Muscle of leg (tissue), 11 donors: Measurements from ENCODE around the gene NFIC. TPM values are rescaled to one million over a fixed set of nuclear protein-coding genes. Genes with fewer than 3 reads are reported as not detected.
"Not testable (repeated sequence)": the region's sequence is repeated elsewhere in the genome, so short reads cannot be mapped to it uniquely, and the experiment has no call there.

Source experiments
- DNase-seq: peaks from one replicate; pipeline ENCODE4 v3.0.0; 2013
- H3K27ac ChIP-seq: one replicate; pipeline ENCODE4 v1.5.1; 2013; ENCODE audit warnings: mild to moderate bottlenecking, low read length, control low read depth
- H3K27me3 ChIP-seq: one replicate; pipeline ENCODE4 v1.6.1; 2013; ENCODE audit warnings: low read length; ENCODE audit not compliant: control insufficient read depth, insufficient read depth
- H3K36me3 ChIP-seq: one replicate; pipeline ENCODE4 v1.6.1; 2013; ENCODE audit warnings: low read length; ENCODE audit not compliant: control insufficient read depth, insufficient read depth
- H3K4me1 ChIP-seq: one replicate; pipeline ENCODE4 v1.6.1; 2013; ENCODE audit warnings: low read length; ENCODE audit not compliant: control insufficient read depth, insufficient read depth
- H3K4me3 ChIP-seq: one replicate; pipeline ENCODE4 v1.5.1; 2013; ENCODE audit warnings: low read length, control low read depth
- H3K9me3 ChIP-seq: replicated peaks from 2 replicates; pipeline ENCODE4 v1.6.1; 2013; ENCODE audit warnings: low read depth, low read length; ENCODE audit not compliant: control insufficient read depth
- WGBS: methylation state at CpG from one replicate; pipeline ENCODE4 v1.1.5; 2013; ENCODE audit warnings: missing lambda C conversion rate; ENCODE audit not compliant: insufficient coverage; 5-methylcytosine and 5-hydroxymethylcytosine counted together
- polyA plus RNA-seq, 8 donors: library from polyadenylated mRNA; unstranded; fragments of 120-200 nt; gene quantifications; one replicate each; pipeline versions ENCODE4 v1.2.1 to v1.2.3, GENCODE V29; 2013; ENCODE audit warnings: inconsistent platforms in 1 of 8, low replicate concordance in 1 of 8; ENCODE audit not compliant: insufficient read length in 8 of 8, insufficient read depth in 1 of 8
- total RNA-seq: library from RNA; stranded (reverse); fragments of 120-200 nt; gene quantifications from one replicate; pipeline ENCODE4 v1.2.4, GENCODE V29; 2013

Gene NFIC
- total and polyA plus RNA-seq, 9 donors: 18.4 to 54.5 (median 47.0) TPM

- H3K4me3 ChIP-seq: no peak overlapping the region
- H3K27me3 ChIP-seq: peaks cover 12% of the 10 kb centered on the region
- 49% methylated on average over 2 of the region's 5 CpGs for WGBS
These were observed 30.1 kb upstream of the NFIC start for GRCh38 chr19:3336351-3336679.

GRCh38 chr19:3336680-3337523 is 29.5 kb upstream of the NFIC start:
- no peak overlapping the region for H3K4me3 ChIP-seq
- WGBS: 61% methylated on average over 15 of the region's 22 CpGs
- no peaks in the 10 kb centered on the region for H3K9me3 ChIP-seq
- no peaks in the 10 kb centered on the region for H3K36me3 ChIP-seq
- no peak overlapping the region for H3K27ac ChIP-seq
- DNase-seq: no peak
- H3K4me1 ChIP-seq: peaks cover 8% of the 10 kb centered on the region
- H3K27me3 ChIP-seq: peaks cover 11% of the 10 kb centered on the region

More at GRCh38 chr19:3336351-3336679, 30.1 kb upstream of the NFIC start:
- no peaks in the 10 kb centered on the region for H3K36me3 ChIP-seq
- H3K27ac ChIP-seq: no peak overlapping the region
- H3K4me1 ChIP-seq: peaks cover 8% of the 10 kb centered on the region
- no peaks in the 10 kb centered on the region for H3K9me3 ChIP-seq
- no peak for DNase-seq

GRCh38 chr19:3338541-3339181 is 27.7 kb upstream of the NFIC start:
- no peak overlapping the region for H3K27ac ChIP-seq
- peaks cover 8% of the 10 kb centered on the region for H3K4me1 ChIP-seq
- H3K4me3 ChIP-seq: no peak overlapping the region
- no peaks in the 10 kb centered on the region for H3K36me3 ChIP-seq
- peaks cover 7% of the 10 kb centered on the region for H3K27me3 ChIP-seq
- H3K9me3 ChIP-seq: no peaks in the 10 kb centered on the region
- WGBS: 36% methylated on average over 9 of the region's 12 CpGs
- no peak for DNase-seq

GRCh38 chr19:3340340-3340739 is 26.0 kb upstream of the NFIC start:
- Histone ChIP-seq H3K27ac (no peak overlapping the region), H3K9me3 (no peaks in the 10 kb centered on the region), H3K4me3 (no peak overlapping the region), H3K27me3 (peaks cover 5% of the 10 kb centered on the region), H3K4me1 (peaks cover 8% of the 10 kb centered on the region), H3K36me3 (no peaks in the 10 kb centered on the region)
- DNase-seq: no peak
- 64% methylated on average over 11 of the region's 11 CpGs for WGBS

GRCh38 chr19:3342246-3342645 is 24.1 kb upstream of the NFIC start:
- Histone ChIP-seq H3K27ac (no peak overlapping the region), H3K9me3 (no peaks in the 10 kb centered on the region), H3K36me3 (no peaks in the 10 kb centered on the region), H3K27me3 (no peaks in the 10 kb centered on the region), H3K4me3 (no peak overlapping the region), H3K4me1 (peaks cover 13% of the 10 kb centered on the region)
- DNase-seq: no peak
- 60% methylated on average over 5 of the region's 9 CpGs for WGBS

- peaks cover 13% of the 10 kb centered on the region for H3K4me1 ChIP-seq
- DNase-seq, H3K27me3 ChIP-seq, H3K9me3 ChIP-seq, H3K27ac ChIP-seq, H3K36me3 ChIP-seq, H3K4me3 ChIP-seq: not testable (repeated sequence)
- 83% methylated on average over 8 of the region's 9 CpGs for WGBS
These were observed 23.4 kb upstream of the NFIC start for GRCh38 chr19:3342962-3343361.

GRCh38 chr19:3343619-3344502 is 22.5 kb upstream of the NFIC start:
- peaks cover 3% of the 10 kb centered on the region for H3K27me3 ChIP-seq
- H3K27ac ChIP-seq: no peak overlapping the region
- DNase-seq: peak; percentile 84
- no peak overlapping the region for H3K4me3 ChIP-seq
- no peaks in the 10 kb centered on the region for H3K36me3 ChIP-seq
- WGBS: 64% methylated on average over 20 of the region's 26 CpGs
- no peaks in the 10 kb centered on the region for H3K9me3 ChIP-seq
- H3K4me1 ChIP-seq: peaks cover 13% of the 10 kb centered on the region

- peaks cover 4% of the 10 kb centered on the region for H3K27me3 ChIP-seq
- no peak for DNase-seq
- H3K36me3 ChIP-seq: no peaks in the 10 kb centered on the region
- no peaks in the 10 kb centered on the region for H3K9me3 ChIP-seq
- peaks cover 13% of the 10 kb centered on the region for H3K4me1 ChIP-seq
- no peak overlapping the region for H3K27ac ChIP-seq
- H3K4me3 ChIP-seq: no peak overlapping the region
- 83% methylated on average over 18 of the region's 25 CpGs for WGBS
These were observed 21.5 kb upstream of the NFIC start for GRCh38 chr19:3344608-3345598.

- no peak overlapping the region for H3K4me3 ChIP-seq
- no peaks in the 10 kb centered on the region for H3K9me3 ChIP-seq
- peak overlapping the region; percentile 20 for H3K27ac ChIP-seq
- H3K27me3 ChIP-seq: peaks cover 4% of the 10 kb centered on the region
- 66% methylated on average over 2 of the region's 15 CpGs for WGBS
- DNase-seq: no peak
- H3K4me1 ChIP-seq: peaks cover 13% of the 10 kb centered on the region
- no peaks in the 10 kb centered on the region for H3K36me3 ChIP-seq
These were observed 20.4 kb upstream of the NFIC start for GRCh38 chr19:3345850-3346460.
